ENCODE measurements around the gene LSS. TPM values are rescaled to one million over a fixed set of nuclear protein-coding genes. Genes with fewer than 3 reads are reported as not detected.

Gene LSS
- total RNA-seq, 4 donors from 2014 or later: 53.2 to 75.2 (median 62.3) TPM

DNA sequence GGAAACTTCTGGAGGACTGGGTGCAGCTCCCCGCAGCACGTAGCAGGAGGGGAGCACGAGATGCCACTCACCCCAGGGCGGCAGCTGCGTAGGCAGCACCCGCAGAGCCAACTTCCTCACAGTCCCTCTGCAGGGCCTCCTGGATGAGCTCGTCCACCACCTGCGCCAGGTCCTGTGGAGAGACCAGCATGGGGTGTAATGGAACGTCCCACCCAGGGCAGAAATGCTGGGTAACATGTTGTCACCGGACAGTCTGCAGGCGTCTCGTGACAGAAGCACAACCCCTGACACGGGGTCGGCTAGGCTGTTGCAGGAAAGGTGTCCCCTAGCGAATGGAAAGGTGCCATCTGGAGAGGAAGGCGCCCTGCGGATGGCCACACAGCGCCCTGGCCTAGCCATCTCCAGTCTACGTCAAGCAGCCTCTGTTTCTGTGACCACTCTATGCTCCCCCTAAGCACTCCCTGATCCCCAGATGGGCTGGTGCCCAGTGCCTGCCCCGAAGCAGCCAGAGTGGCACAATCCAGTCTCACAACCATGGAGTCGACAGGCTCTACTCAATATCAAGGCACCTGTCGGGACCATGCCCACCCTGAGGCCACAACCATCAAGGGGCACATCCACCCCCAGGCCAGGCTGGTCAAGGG lies 35.6 kb upstream of the LSS start:
- intact Hi-C loops (cut with DNase I; ENCODE audit: low total_unique reads) (no loop called here), in situ Hi-C loops (cut with MboI; ENCODE audit: low pct_ligation_motif_present in 1 of 4, low pct_unique_long_range_greater_than_20kb in 1 of 4, low sequenced_read_pairs in 3 of 4) (no loop called here)
- no peak for DNase-seq
- TF ChIP-seq POLR2A (IDR thresholded peaks at IDR 0.05) (no peak), POLR2AphosphoS5 (IDR thresholded peaks at IDR 0.05) (no peak), EP300 (IDR thresholded peaks at IDR 0.05; ENCODE audit: low read depth) (no peak)
- TF ChIP-seq, protein P1, sequence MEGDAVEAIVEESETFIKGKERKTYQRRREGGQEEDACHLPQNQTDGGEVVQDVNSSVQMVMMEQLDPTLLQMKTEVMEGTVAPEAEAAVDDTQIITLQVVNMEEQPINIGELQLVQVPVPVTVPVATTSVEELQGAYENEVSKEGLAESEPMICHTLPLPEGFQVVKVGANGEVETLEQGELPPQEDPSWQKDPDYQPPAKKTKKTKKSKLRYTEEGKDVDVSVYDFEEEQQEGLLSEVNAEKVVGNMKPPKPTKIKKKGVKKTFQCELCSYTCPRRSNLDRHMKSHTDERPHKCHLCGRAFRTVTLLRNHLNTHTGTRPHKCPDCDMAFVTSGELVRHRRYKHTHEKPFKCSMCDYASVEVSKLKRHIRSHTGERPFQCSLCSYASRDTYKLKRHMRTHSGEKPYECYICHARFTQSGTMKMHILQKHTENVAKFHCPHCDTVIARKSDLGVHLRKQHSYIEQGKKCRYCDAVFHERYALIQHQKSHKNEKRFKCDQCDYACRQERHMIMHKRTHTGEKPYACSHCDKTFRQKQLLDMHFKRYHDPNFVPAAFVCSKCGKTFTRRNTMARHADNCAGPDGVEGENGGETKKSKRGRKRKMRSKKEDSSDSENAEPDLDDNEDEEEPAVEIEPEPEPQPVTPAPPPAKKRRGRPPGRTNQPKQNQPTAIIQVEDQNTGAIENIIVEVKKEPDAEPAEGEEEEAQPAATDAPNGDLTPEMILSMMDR (IDR thresholded peaks at IDR 0.05): no peak
- H3K4me3 ChIP-seq: no peak overlapping the region
- no peak overlapping the region for H3K27ac ChIP-seq
- 93% methylated on average over 22 of the region's 22 CpGs; no CpG with 5 or more reads in 1 of the 2 donors for WGBS, 2 donors (ENCODE audit: low coverage in 1 of 2)
- no peaks in the 10 kb centered on the region for H3K4me1 ChIP-seq
- H3K9me3 ChIP-seq: no peaks in the 10 kb centered on the region
- no peaks in the 10 kb centered on the region for H3K27me3 ChIP-seq
- peaks cover 0 to 64% (median 33%) of the 10 kb centered on the region in 4 donors for H3K36me3 ChIP-seq

DNA sequence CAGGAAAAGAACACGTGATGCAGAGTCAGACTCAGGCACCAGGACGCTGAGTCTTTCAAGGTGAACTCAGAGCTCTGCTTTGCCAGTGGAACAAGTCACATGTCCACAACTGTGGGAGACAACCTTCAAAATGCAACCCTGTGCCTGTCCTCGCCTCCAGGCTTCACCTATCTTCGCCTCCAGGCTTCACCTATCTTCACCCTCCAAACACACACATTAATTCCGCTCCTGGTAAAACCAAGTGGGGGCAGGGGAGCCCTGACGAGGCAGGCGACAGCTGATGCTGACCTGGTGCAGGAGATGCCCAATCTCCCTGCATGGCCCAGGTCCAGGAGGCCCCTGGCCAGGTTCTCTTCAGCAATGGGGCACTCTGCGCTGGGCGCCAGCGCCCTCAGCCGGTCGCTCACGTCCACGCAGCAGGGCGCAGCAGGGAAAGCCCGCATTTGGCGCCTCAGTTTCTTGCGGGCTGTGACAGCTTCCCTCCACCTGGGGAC lies 28.0 kb upstream of the LSS start:
- Histone ChIP-seq H3K4me3 (no peak overlapping the region), H3K36me3 (peaks cover 0 to 82% (median 37%) of the 10 kb centered on the region in 4 donors), H3K4me1 (no peaks in the 10 kb centered on the region), H3K27ac (no peak overlapping the region), H3K9me3 (no peaks in the 10 kb centered on the region), H3K27me3 (no peaks in the 10 kb centered on the region)
- no peak for TF ChIP-seq EP300 (IDR thresholded peaks at IDR 0.05; ENCODE audit: low read depth)
- TF ChIP-seq POLR2A (IDR thresholded peaks at IDR 0.05): no peak
- TF ChIP-seq, protein P1 (IDR thresholded peaks at IDR 0.05): no peak
- no peak for TF ChIP-seq POLR2AphosphoS5 (IDR thresholded peaks at IDR 0.05)
- WGBS, 2 donors (ENCODE audit: low coverage in 1 of 2): 92% methylated on average over 18 of the region's 18 CpGs; no CpG with 5 or more reads in 1 of the 2 donors
- in situ Hi-C loops (cut with MboI; ENCODE audit: low pct_ligation_motif_present in 1 of 4, low pct_unique_long_range_greater_than_20kb in 1 of 4, low sequenced_read_pairs in 3 of 4): no loop called here
- intact Hi-C loops (cut with DNase I; ENCODE audit: low total_unique reads): no loop called here
- DNase-seq: no peak

DNA sequence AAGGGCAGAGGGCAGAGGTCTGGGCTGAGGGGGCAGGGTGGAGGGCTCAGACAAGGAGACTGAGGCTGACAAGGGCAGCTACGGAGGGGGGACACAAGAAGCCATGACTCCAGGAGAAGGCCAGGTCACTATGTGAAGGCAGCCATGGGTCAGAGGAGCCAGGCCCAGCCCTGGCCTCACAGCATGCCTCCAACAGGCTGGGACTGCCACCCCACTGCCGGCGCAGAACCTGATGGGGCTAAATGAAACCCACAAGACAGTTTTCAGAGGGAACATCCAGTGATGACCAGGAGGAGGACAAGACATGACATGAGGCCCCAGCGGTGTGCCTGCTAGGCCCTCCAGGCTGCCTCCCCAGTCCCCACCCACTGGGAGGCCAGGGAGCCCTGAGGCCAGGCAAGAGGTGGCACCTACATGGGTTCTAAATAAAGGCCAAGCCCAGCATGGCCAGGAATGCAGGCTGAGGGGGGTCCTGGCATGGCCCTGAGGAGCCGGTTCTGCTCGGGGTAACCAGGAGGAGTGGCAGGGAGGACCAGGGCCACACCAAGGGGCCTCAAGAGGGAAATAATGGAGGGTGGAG lies 27.3 kb upstream of the LSS start:
- Histone ChIP-seq H3K27me3 (no peaks in the 10 kb centered on the region), H3K4me3 (no peak overlapping the region), H3K9me3 (no peaks in the 10 kb centered on the region), H3K27ac (no peak overlapping the region), H3K4me1 (no peaks in the 10 kb centered on the region), H3K36me3 (peaks cover 0 to 79% (median 36%) of the 10 kb centered on the region in 4 donors)
- WGBS, 2 donors (ENCODE audit: low coverage in 1 of 2): 89 to 100% methylated on average over 2 to 6 of the region's 6 CpGs
- intact Hi-C loops (cut with DNase I; ENCODE audit: low total_unique reads) (no loop called here), in situ Hi-C loops (cut with MboI; ENCODE audit: low pct_ligation_motif_present in 1 of 4, low pct_unique_long_range_greater_than_20kb in 1 of 4, low sequenced_read_pairs in 3 of 4) (no loop called here)
- DNase-seq: no peak
- TF ChIP-seq EP300 (IDR thresholded peaks at IDR 0.05; ENCODE audit: low read depth) (no peak), POLR2AphosphoS5 (IDR thresholded peaks at IDR 0.05) (no peak), POLR2A (IDR thresholded peaks at IDR 0.05) (no peak)
- TF ChIP-seq, protein P1 (IDR thresholded peaks at IDR 0.05): no peak

DNA sequence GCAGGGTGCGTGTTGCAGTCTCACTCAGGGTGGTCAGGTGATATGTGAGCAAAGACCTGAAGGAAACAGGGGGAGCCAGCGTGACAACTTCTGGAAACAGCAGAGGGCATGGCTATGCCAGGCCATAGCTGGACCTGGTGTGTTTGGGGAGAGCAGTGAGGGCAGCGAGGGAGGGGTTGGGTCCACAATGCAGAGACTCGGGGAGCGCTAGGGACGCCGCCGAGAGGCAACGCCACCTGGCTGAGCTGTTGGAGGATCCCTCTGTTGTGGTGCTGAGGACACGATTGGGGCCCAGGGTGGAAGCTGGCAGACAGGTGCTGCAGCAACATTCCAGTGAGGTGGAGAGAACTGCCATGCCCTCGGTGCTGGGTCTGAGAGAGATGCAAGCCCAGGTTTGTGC lies 26.6 kb upstream of the LSS start:
- no peaks in the 10 kb centered on the region for H3K27me3 ChIP-seq
- H3K4me1 ChIP-seq: no peaks in the 10 kb centered on the region
- no peak overlapping the region for H3K4me3 ChIP-seq
- no peaks in the 10 kb centered on the region for H3K9me3 ChIP-seq
- DNase-seq: no peak
- in situ Hi-C loops (cut with MboI; ENCODE audit: low pct_ligation_motif_present in 1 of 4, low pct_unique_long_range_greater_than_20kb in 1 of 4, low sequenced_read_pairs in 3 of 4): no loop called here
- H3K36me3 ChIP-seq: peaks cover 0 to 75% (median 36%) of the 10 kb centered on the region in 4 donors
- no peak overlapping the region for H3K27ac ChIP-seq
- 83 to 93% methylated on average over 1 to 11 of the region's 11 CpGs for WGBS, 2 donors (ENCODE audit: low coverage in 1 of 2)
- intact Hi-C loops (cut with DNase I; ENCODE audit: low total_unique reads): no loop called here
- TF ChIP-seq POLR2AphosphoS5 (IDR thresholded peaks at IDR 0.05) (no peak), POLR2A (IDR thresholded peaks at IDR 0.05) (no peak), EP300 (IDR thresholded peaks at IDR 0.05; ENCODE audit: low read depth) (no peak)
- TF ChIP-seq, protein P1 (IDR thresholded peaks at IDR 0.05): no peak

Data from transverse colon (tissue), 4 donors.